Ovary (tissue), 3 donors: ENCODE measurements around the gene ETV6.

Experiments
- CTCF ChIP-seq, 3 donors: fragments of 450-650 bp in 2 of 3; fragments of 200-600 bp in 1 of 3; IDR thresholded peaks; one replicate each; pipeline versions ENCODE4 v1.5.1 to v1.8.0; 2016 to 2022; ENCODE audit warnings: antibody characterized with exemption in 3 of 3, mild to moderate bottlenecking in 1 of 3
- POLR2A ChIP-seq: fragments of 450-650 bp; IDR thresholded peaks from one replicate; pipeline ENCODE4 v1.6.1; 2017; ENCODE audit warnings: antibody characterized with exemption, mild to moderate bottlenecking, moderate library complexity
- donor health status: DM: no; HTN: no; CAD: no.

DNA sequence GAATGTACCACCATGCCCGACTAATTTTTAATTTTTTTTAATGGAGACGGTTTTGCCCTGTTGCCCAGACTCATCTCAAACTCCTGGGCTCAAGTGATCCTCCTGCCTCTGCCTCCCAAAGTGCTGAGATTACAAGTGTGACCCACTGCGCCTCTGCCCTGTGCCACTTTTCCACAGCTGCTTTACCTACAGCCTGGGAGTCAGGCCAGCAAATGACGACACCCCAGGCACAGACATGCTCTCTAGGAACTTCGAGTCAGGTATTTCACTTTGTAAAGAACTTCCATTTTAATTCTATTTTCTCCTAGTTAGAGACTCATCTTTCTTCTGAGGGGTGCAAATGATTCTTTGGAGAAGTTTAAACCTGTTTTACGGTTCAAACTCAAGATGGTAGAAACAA is 89.0 kb downstream of the ETV6 start:
- TF ChIP-seq POLR2A (no peak), CTCF (IDR thresholded peaks at IDR 0.05) (no peak)
